Fibroblast of skin of right quadriceps (primary cell): Measurements from ENCODE around the gene OR2AJ1.
"Not testable (repeated sequence)": the region's sequence is repeated elsewhere in the genome, so short reads cannot be mapped to it uniquely, and the experiment has no call there.

ENCODE experiments used
- DNase-seq: peaks from one replicate; pipeline ENCODE4 v3.0.0-alpha.2; 2013

Gene OR2AJ1

GRCh38 chr1:247924868-247925267, at the start of gene OR2AJ1:
OR2AJ1 (plus strand) TSS chr1:247924889; CDS start chr1:247933769, 8,880 bp downstream.
- no peak for DNase-seq

GRCh38 chr1:247883346-247883745, 41.3 kb upstream of the OR2AJ1 start:
- DNase-seq: no peak

GRCh38 chr1:247884797-247885413, 39.8 kb upstream of the OR2AJ1 start:
- no peak for DNase-seq

- no peak for DNase-seq
Observed at GRCh38 chr1:247895163-247895637, 29.5 kb upstream of the OR2AJ1 start, which contains the start of gene OR2W3. OR2W3 (plus strand) TSS chr1:247895587; CDS start chr1:247895587, 0 bp downstream.

GRCh38 chr1:247895976-247896375, 28.7 kb upstream of the OR2AJ1 start:
- DNase-seq: no peak

GRCh38 chr1:247904122-247904521, 20.6 kb upstream of the OR2AJ1 start:
- no peak for DNase-seq

GRCh38 chr1:247905181-247905580, 19.5 kb upstream of the OR2AJ1 start:
- DNase-seq: no peak

- DNase-seq: no peak
Observed at GRCh38 chr1:247905910-247906503, 18.7 kb upstream of the OR2AJ1 start.

- no peak for DNase-seq
Observed at GRCh38 chr1:247906504-247907047, 18.1 kb upstream of the OR2AJ1 start.

- DNase-seq: no peak
Observed at GRCh38 chr1:247908766-247909165, 15.9 kb upstream of the OR2AJ1 start.

GRCh38 chr1:247913786-247914185, 10.9 kb upstream of the OR2AJ1 start:
- no peak for DNase-seq

- no peak for DNase-seq
Observed at GRCh38 chr1:247914941-247915662, 9.6 kb upstream of the OR2AJ1 start.

GRCh38 chr1:247919952-247920351, 4.7 kb upstream of the OR2AJ1 start, which contains the start of gene OR2T8:
OR2T8 (plus strand) TSS chr1:247920252; CDS start chr1:247921018, 766 bp downstream.
- no peak for DNase-seq

- no peak for DNase-seq
Observed at GRCh38 chr1:247923941-247924340, 748 bp upstream of the OR2AJ1 start.

GRCh38 chr1:247933989-247934388, 9.3 kb downstream of the OR2AJ1 start:
- no peak for DNase-seq

- no peak for DNase-seq
Observed at GRCh38 chr1:247935781-247936180, 11.1 kb downstream of the OR2AJ1 start.

GRCh38 chr1:247936415-247936814, 11.7 kb downstream of the OR2AJ1 start:
- DNase-seq: no peak

- not testable (repeated sequence) for DNase-seq
Observed at GRCh38 chr1:247936965-247937734, 12.5 kb downstream of the OR2AJ1 start.

GRCh38 chr1:247942624-247943023, 17.9 kb downstream of the OR2AJ1 start:
- DNase-seq: no peak

- no peak for DNase-seq
Observed at GRCh38 chr1:247948558-247948957, 23.9 kb downstream of the OR2AJ1 start, which contains the start of gene OR2L8. OR2L8 (plus strand) TSS chr1:247948858; CDS start chr1:247948858, 0 bp downstream.

GRCh38 chr1:247953408-247953807, 28.7 kb downstream of the OR2AJ1 start:
- DNase-seq: no peak

- DNase-seq: no peak
Observed at GRCh38 chr1:247961791-247962190, 37.1 kb downstream of the OR2AJ1 start.
